Common myeloid progenitor, CD34-positive (primary cell): ENCODE results near the gene TTF2.
"Not testable (repeated sequence)": the region's sequence is repeated elsewhere in the genome, so short reads cannot be mapped to it uniquely, and the experiment has no call there.

Experiments
- CTCF ChIA-PET: fragments of 350-600 bp; sonication (Branson Sonifier 250); formaldehyde crosslinking; loops from one replicate; lab custom pipeline; 2021; ENCODE audit warnings: antibody characterized with exemption; lab: Charles Lee
- POLR2A ChIA-PET: fragments of 350-600 bp; sonication (Branson Sonifier 250); formaldehyde crosslinking; loops from one replicate; lab custom pipeline; 2021; ENCODE audit warnings: antibody characterized with exemption; lab: Charles Lee
- DNase-seq, 3 donors: peaks; one replicate each; pipeline versions ENCODE4 v3.0.0 to v3.0.0-alpha.2; 2013
- H3K27ac ChIP-seq, 2 experiments: 1 replicate in 1 of 2; 2 replicates in 1 of 2; pipeline ENCODE4 v1.7.0; 2013; ENCODE audit warnings: inconsistent platforms in 2 of 2, low read length in 2 of 2, mild to moderate bottlenecking in 2 of 2, low read depth in 1 of 2, moderate library complexity in 1 of 2; ENCODE audit not compliant: severe bottlenecking in 2 of 2, insufficient read depth in 1 of 2, poor library complexity in 1 of 2
- H3K27me3 ChIP-seq, 5 experiments: replicated peaks in 2 of 5; 1 replicate in 3 of 5; 2 replicates in 2 of 5; pipeline versions ENCODE4 v1.6.1 to v1.7.0; 2013; ENCODE audit warnings: low read length in 4 of 5, mild to moderate bottlenecking in 2 of 5, moderate library complexity in 2 of 5, inconsistent platforms in 1 of 5; ENCODE audit not compliant: insufficient read depth in 5 of 5, control insufficient read depth in 4 of 5
- H3K36me3 ChIP-seq, 4 experiments: 1 replicate in 2 of 4; 2 replicates in 2 of 4; pipeline versions ENCODE4 v1.6.1 to v1.7.0; 2013; ENCODE audit warnings: low read length in 3 of 4, control low read depth in 1 of 4, mild to moderate bottlenecking in 1 of 4; ENCODE audit not compliant: control insufficient read depth in 4 of 4, insufficient read depth in 4 of 4
- H3K4me1 ChIP-seq, 4 experiments: 1 replicate in 3 of 4; 2 replicates in 1 of 4; pipeline versions ENCODE4 v1.6.1 to v1.7.1; 2013; ENCODE audit warnings: low read length in 3 of 4, mild to moderate bottlenecking in 3 of 4, control low read depth in 1 of 4, inconsistent platforms in 1 of 4, moderate library complexity in 1 of 4; ENCODE audit not compliant: control insufficient read depth in 4 of 4, insufficient read depth in 4 of 4; ENCODE audit errors: control extremely low read depth in 1 of 4
- H3K4me3 ChIP-seq, 7 experiments: 1 replicate in 4 of 7; 2 replicates in 3 of 7; pipeline versions ENCODE4 v1.5.1 to v1.7.0; 2013; ENCODE audit warnings: mild to moderate bottlenecking in 7 of 7, low read length in 6 of 7, moderate library complexity in 6 of 7, inconsistent platforms in 2 of 7, low read depth in 2 of 7, control low read depth in 1 of 7; ENCODE audit not compliant: insufficient read depth in 4 of 7, control insufficient read depth in 1 of 7; ENCODE audit errors: extremely low read depth in 1 of 7
- H3K9me3 ChIP-seq, 5 experiments: 1 replicate in 4 of 5; 2 replicates in 1 of 5; pipeline versions ENCODE4 v1.6.1 to v1.7.1; 2013; ENCODE audit warnings: low read length in 4 of 5, mild to moderate bottlenecking in 2 of 5, inconsistent platforms in 1 of 5, low read depth in 1 of 5, moderate library complexity in 1 of 5; ENCODE audit not compliant: control insufficient read depth in 4 of 5, insufficient read depth in 2 of 5; ENCODE audit errors: control extremely low read depth in 1 of 5
- WGBS: methylation state at CpG from one replicate; pipeline ENCODE4 v1.1.5; 2013; ENCODE audit not compliant: insufficient coverage; 5-methylcytosine and 5-hydroxymethylcytosine counted together

The TTF2 gene

DNA sequence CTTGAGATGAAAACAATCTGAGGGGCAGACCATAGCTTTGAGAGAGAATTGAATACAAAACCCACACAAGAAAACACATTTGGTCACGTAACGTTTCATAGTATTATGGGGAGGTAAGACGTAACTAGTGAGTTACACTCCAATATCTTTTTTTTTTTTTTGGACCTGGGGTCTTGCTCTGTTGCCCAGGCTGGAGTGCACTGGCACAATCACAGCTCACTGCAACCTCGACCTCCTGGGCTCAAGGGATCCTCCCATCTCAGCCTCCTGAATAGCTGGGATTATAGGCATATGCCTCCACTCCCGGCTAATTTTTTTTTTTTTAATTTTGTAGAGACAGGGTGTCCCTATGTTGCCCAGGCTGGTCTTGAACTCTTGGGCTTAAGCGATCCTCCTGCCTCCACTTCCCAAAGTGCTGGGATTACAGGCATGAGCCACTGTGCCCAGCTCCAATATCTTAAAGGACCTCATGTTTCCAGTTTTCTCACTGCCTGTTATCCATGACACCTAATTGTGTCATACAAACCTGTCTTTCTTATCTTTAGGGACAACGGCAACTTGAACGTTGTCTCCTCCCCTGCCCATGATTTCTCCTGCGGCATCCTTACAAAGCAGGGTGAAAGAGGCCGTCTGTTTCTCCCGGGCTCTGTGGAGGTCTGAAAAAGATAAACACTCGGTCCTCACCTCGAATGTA is 56.1 kb downstream of the TTF2 start:
- CTCF ChIA-PET: interaction anchor here (0.6 to 2.1 kb wide), 5 partner anchors 11 to 846 kb away, joined by 3 to 5 read pairs (median 4); no protein-coding TSS in a partner anchor
- DNase-seq: no peak
- POLR2A ChIA-PET: no interaction called here
- no peak overlapping the region for H3K4me3 ChIP-seq
- H3K27ac ChIP-seq: no peak overlapping the region
- peaks cover 5 to 15% (median 7%) of the 10 kb centered on the region in 4 experiments for H3K4me1 ChIP-seq
- H3K9me3 ChIP-seq: no peaks in the 10 kb centered on the region
- H3K27me3 ChIP-seq: no peaks in the 10 kb centered on the region
- H3K36me3 ChIP-seq: peaks cover 0 to 9% (median 6%) of the 10 kb centered on the region in 4 experiments
- 96% methylated on average over 11 of the region's 13 CpGs for WGBS

DNA sequence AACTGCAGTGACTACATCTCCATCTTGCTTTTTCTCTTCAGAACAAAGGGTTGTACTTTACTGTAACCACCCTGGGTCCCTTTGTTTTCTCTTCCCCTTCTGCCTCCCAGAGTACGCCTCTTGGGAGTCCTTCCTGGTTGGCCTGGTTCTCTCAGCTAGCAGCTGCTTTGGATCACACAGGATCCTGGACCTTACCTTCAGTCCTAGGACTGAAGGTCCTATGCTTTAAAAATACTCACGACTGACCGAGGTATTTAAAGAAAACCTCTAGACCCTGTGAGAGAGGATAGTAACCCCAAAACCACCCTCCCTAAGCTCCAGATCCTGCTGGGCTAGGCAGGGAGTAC is 56.6 kb downstream of the TTF2 start:
- CTCF ChIA-PET: interaction anchor here (1.1 to 2.1 kb wide), 3 partner anchors 11 to 49 kb away, joined by 3 to 5 read pairs (median 5); no protein-coding TSS in a partner anchor
- POLR2A ChIA-PET: no interaction called here
- 95% methylated on average over 3 of the region's 3 CpGs for WGBS

DNA sequence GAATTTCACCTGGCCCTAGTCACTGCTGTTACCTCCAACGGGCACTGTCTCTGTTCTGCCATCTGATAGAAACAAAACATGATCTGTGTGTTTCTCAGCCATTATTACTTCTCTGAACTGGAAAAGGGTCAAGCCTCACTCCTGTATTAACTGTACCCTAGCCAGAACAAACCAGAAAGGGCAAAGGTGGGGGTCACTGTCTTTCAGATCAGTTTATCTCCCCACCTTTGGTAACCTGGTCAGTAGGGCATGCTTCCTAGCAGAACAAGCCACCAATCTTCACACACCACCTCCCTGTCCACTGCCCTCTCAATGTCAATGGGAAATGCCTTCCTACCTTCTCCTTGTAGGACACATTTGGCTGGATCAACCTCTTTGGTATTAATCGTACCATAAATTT is 57.6 kb downstream of the TTF2 start:
- WGBS: 100% methylated on average over 2 of the region's 2 CpGs
- no peak for DNase-seq
- Histone ChIP-seq H3K4me3 (no peak overlapping the region), H3K9me3 (no peaks in the 10 kb centered on the region), H3K4me1 (peaks cover 5 to 22% (median 10%) of the 10 kb centered on the region in 4 experiments), H3K27ac (no peak overlapping the region), H3K27me3 (peaks cover 0 to 2% (median 0%) of the 10 kb centered on the region in 5 experiments), H3K36me3 (peaks cover 0 to 6% (median 5%) of the 10 kb centered on the region in 4 experiments)
- ChIA-PET CTCF (no interaction called here), POLR2A (no interaction called here)

More for the DNA sequence above, 56.6 kb downstream of the TTF2 start:
- no peak for DNase-seq
- Histone ChIP-seq H3K27me3 (no peaks in the 10 kb centered on the region), H3K4me3 (no peak overlapping the region), H3K27ac (no peak overlapping the region), H3K9me3 (no peaks in the 10 kb centered on the region), H3K36me3 (peaks cover 0 to 9% (median 6%) of the 10 kb centered on the region in 4 experiments), H3K4me1 (peaks cover 5 to 17% (median 8%) of the 10 kb centered on the region in 4 experiments)

DNA sequence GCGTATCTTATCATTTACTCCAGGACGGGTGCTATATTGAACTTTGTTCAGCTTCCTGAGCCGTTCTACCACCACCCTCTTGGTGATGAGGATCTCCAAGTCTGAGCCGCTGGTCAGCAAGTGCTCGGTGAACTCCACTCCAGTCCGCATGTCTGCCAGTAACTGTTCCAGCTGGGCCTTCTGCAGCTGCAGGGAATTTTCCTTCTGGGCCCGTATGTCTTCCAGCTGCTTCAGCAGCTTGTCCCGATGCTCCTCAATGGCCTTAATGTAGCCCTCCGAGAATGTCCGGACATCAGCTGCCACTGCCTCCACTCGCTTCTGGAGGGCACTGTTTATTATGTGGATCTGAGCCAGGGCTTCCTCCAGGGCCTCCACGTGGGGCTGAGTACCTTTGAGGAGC is 58.0 kb downstream of the TTF2 start:
- peaks cover 0 to 6% (median 3%) of the 10 kb centered on the region in 4 experiments for H3K36me3 ChIP-seq
- CTCF ChIA-PET: interaction anchor here (2.0 kb wide), 1 partner anchor 10 kb away, joined by 8 read pairs; no protein-coding TSS in a partner anchor
- H3K27ac ChIP-seq: no peak overlapping the region
- H3K9me3 ChIP-seq: no peaks in the 10 kb centered on the region
- POLR2A ChIA-PET: no interaction called here
- DNase-seq: no peak
- peaks cover 5 to 22% (median 10%) of the 10 kb centered on the region in 4 experiments for H3K4me1 ChIP-seq
- H3K27me3 ChIP-seq: peaks cover 0 to 2% (median 0%) of the 10 kb centered on the region in 5 experiments
- WGBS: 94% methylated on average over 12 of the region's 12 CpGs
- no peak overlapping the region for H3K4me3 ChIP-seq

DNA sequence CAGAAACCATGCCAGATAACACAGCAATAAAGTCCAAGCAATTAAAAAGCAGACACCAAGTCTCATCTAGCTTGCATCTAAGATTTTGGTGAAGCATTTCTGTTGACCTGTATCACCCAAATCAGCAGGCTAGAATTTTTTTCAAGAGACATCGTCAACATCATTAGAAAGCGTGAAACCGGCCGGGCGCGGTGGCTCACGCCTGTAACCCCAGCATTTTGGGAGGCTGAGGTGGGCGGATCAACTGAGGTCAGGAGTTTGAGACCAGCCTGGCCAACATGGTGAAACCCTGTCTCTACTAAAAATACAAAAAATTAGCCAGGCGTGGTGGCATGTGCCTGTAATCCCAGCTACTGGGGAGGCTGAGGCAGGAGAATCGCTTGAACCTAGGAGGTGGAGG is 59.0 kb downstream of the TTF2 start:
- H3K27me3 ChIP-seq, POLR2A ChIA-PET, H3K4me3 ChIP-seq, H3K36me3 ChIP-seq, H3K27ac ChIP-seq, DNase-seq, H3K9me3 ChIP-seq: not testable (repeated sequence)
- peaks cover 5 to 22% (median 10%) of the 10 kb centered on the region in 4 experiments for H3K4me1 ChIP-seq
- WGBS: 96% methylated on average over 8 of the region's 10 CpGs
- CTCF ChIA-PET: interaction anchor here (0.7 to 2.0 kb wide), 3 partner anchors 9 to 25 kb away, joined by 3 to 8 read pairs (median 5); no protein-coding TSS in a partner anchor

DNA sequence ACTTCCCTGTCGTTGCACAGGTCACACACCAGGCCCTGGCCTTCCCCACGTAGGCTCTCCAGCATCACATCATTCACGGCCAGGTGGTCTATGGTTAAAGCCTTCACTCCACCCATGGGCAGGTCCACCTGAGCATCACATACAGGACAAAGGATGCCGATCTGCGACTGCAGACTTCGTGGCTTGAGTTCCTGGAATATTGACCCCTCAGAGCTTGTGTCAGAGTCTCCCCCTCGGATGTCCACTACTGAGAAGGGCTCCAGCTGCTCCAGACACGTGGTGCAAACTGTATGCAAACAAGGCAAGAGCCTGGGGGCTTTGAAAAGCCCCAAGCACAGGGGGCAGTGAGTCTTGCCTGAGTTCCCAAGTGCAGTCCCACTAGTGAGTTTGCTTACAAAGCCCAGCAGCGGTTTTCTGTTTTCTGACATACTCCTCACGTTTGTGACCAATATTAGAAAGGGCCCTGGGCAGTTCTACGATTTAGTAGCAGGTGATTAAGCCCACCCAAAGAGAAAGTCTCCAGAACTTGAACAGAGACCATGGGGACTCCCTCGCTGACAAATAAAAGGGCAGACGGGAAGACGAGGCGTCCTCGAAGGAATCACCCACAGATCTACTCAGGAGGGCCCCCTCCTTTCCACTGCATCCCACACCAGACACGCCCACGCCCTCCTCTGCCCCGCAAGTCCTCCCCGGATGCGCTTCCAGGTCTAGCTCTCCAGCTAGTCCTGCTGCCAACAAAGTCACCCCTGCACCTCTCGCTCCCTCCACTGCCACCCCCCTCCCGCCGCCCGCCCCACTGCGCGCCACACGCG is 60.9 kb downstream of the TTF2 start:
- Histone ChIP-seq H3K4me1 (peaks cover 5 to 16% (median 10%) of the 10 kb centered on the region in 4 experiments), H3K9me3 (no peaks in the 10 kb centered on the region), H3K27me3 (peaks cover 0 to 5% (median 2%) of the 10 kb centered on the region in 5 experiments), H3K4me3 (peak overlapping the region; percentile 80 to 93 (median 87)), H3K36me3 (no peaks in the 10 kb centered on the region), H3K27ac (peak overlapping the region; percentile 33 to 91)
- ChIA-PET POLR2A (no interaction called here), CTCF (interaction anchor here (1.7 kb wide), 1 partner anchor 14 kb away, joined by 5 read pairs; no protein-coding TSS in a partner anchor)
- WGBS: 35% methylated on average over 15 of the region's 29 CpGs
- DNase-seq: peak in 1 of 3 donors; percentile 8
